GM12878 (cell line): ENCODE results near the gene CCT6A. TPM values are rescaled to one million over a fixed set of nuclear protein-coding genes. Genes with fewer than 3 reads are reported as not detected.

Experiments
- CEBPB ChIP-seq, 2 experiments: fragments of 150-350 bp in 1 of 2; IDR thresholded peaks; 2 replicates each; pipeline ENCODE4 v1.6.1; 2012 to 2014; ENCODE audit warnings: low read depth in 2 of 2, low read length in 2 of 2, borderline replicate concordance in 1 of 2, inconsistent platforms in 1 of 2
- EZH2 ChIP-seq: IDR thresholded peaks from 2 replicates; pipeline ENCODE4 v1.6.1; 2012; ENCODE audit warnings: low read depth, mild to moderate bottlenecking, control low read depth, inconsistent platforms, low read length, borderline replicate concordance; ENCODE audit not compliant: control insufficient read depth
- HDAC2 ChIP-seq: fragments of 200-600 bp; sonication (generic); IDR thresholded peaks from 2 replicates; pipeline ENCODE4 v1.6.1; 2017
- HDGF ChIP-seq: fragments of 450-650 bp; IDR thresholded peaks from 2 replicates; pipeline ENCODE4 v1.6.1; 2016; ENCODE audit warnings: antibody characterized with exemption
- JUNB ChIP-seq: IDR thresholded peaks from 2 replicates; pipeline ENCODE4 v1.6.1; 2016; ENCODE audit warnings: antibody characterized with exemption, mild to moderate bottlenecking
- JUND ChIP-seq: IDR thresholded peaks from 2 replicates; pipeline ENCODE4 v1.6.1; 2012; ENCODE audit warnings: low read depth, mild to moderate bottlenecking, low read length, improper control_type of control experiment, moderate library complexity
- KLF5 ChIP-seq: fragments of 450-650 bp; IDR thresholded peaks from 2 replicates; pipeline ENCODE4 v1.6.1; 2014; ENCODE audit warnings: mild to moderate bottlenecking; ENCODE audit not compliant: partially characterized antibody
- MTA3 ChIP-seq: IDR thresholded peaks from 2 replicates; pipeline ENCODE4 v1.6.1; 2012; ENCODE audit warnings: low read length, inconsistent platforms, borderline replicate concordance
- MXI1 ChIP-seq: fragments of 150-350 bp; IDR thresholded peaks from 2 replicates; pipeline ENCODE4 v1.6.1; 2011; ENCODE audit warnings: low read depth, mild to moderate bottlenecking, inconsistent platforms, low read length, improper control_type of control experiment
- NFYB ChIP-seq: IDR thresholded peaks from 2 replicates; pipeline ENCODE4 v1.6.1; 2011; ENCODE audit warnings: low read depth, mild to moderate bottlenecking, low read length, improper control_type of control experiment, moderate library complexity; ENCODE audit not compliant: insufficient read depth
- SMARCA5 ChIP-seq: fragments of 450-650 bp; IDR thresholded peaks from 2 replicates; pipeline ENCODE4 v1.6.1; 2017; ENCODE audit warnings: mild to moderate bottlenecking
- SMC3 ChIP-seq: IDR thresholded peaks from 2 replicates; pipeline ENCODE4 v1.6.1; 2011; ENCODE audit warnings: low read length, improper control_type of control experiment, borderline replicate concordance
- STAT1 ChIP-seq: fragments of 450-650 bp; conservative IDR thresholded peaks from 2 replicates; pipeline ENCODE4 v1.6.1; 2014; ENCODE audit warnings: antibody characterized with exemption, mild to moderate bottlenecking
- USF2 ChIP-seq: IDR thresholded peaks from 2 replicates; pipeline ENCODE4 v1.6.1; 2011; ENCODE audit warnings: low read depth, low read length, improper control_type of control experiment, borderline replicate concordance
- ZNF207 ChIP-seq: fragments of 450-650 bp; IDR thresholded peaks from 2 replicates; pipeline ENCODE4 v1.6.1; 2014; ENCODE audit warnings: antibody characterized with exemption, mild to moderate bottlenecking, borderline replicate concordance
- ZNF622 ChIP-seq: fragments of 450-650 bp; IDR thresholded peaks from 2 replicates; pipeline ENCODE4 v1.6.1; 2017; ENCODE audit warnings: mild to moderate bottlenecking, inconsistent platforms
- polyA plus RNA-seq, 11 experiments: library from polyadenylated mRNA; depleted of rRNA in 4 of 11; unstranded in 6 of 11; stranded (reverse) in 5 of 11; fragments of >200 nt; fragmentation: Nextera tagmentation in 4 of 11; fragmentation: Illumina TruSeq in 1 of 11; extraction: Ambion mirVana in 4 of 11; extraction: Trizol in 1 of 11; gene quantifications; 1 replicate in 1 of 11; 2 replicates in 10 of 11; pipeline versions ENCODE4 v1.2.1 to v1.2.3, GENCODE V29; 2011 to 2016; ENCODE audit warnings: inconsistent platforms in 2 of 11, missing spikeins in 2 of 11, low read depth in 1 of 11
- total RNA-seq, 4 experiments: library from RNA; depleted of rRNA in 3 of 4; stranded (reverse); fragments of >200 nt in 3 of 4; fragmentation: Illumina TruSeq in 1 of 4; extraction: Trizol in 1 of 4; gene quantifications; 2 replicates each; pipeline versions ENCODE4 v1.2.1 to v1.2.3, GENCODE V29; 2013 to 2021
- TF ChIP-seq, protein P1 (sequence below): IDR thresholded peaks from 2 replicates; pipeline ENCODE4 v1.6.1; 2011; ENCODE audit warnings: low read depth, mild to moderate bottlenecking, low read length, moderate library complexity, borderline replicate concordance; ENCODE audit errors: extremely low read depth
- TF ChIP-seq, protein P2 (sequence below): IDR thresholded peaks from 2 replicates; pipeline ENCODE4 v1.6.1; 2012; ENCODE audit warnings: low read depth, low read length, improper control_type of control experiment
- TF ChIP-seq, protein P3 (sequence below): fragments of 450-650 bp; IDR thresholded peaks from 2 replicates; pipeline ENCODE4 v1.6.1; 2014; ENCODE audit warnings: mild to moderate bottlenecking
- TF ChIP-seq, protein P4 (sequence below): fragments of 450-650 bp; IDR thresholded peaks from 2 replicates; pipeline ENCODE4 v1.6.1; 2018; ENCODE audit warnings: mild to moderate bottlenecking, low read depth, moderate library complexity; ENCODE audit not compliant: partially characterized antibody
- TF ChIP-seq, protein P5 (sequence below): fragments of 450-650 bp; formaldehyde crosslinking; IDR thresholded peaks from 2 replicates; pipeline ENCODE4 v1.5.0; 2022; ENCODE audit warnings: mild to moderate bottlenecking, missing genetic modification characterization

Gene CCT6A
- total and polyA plus RNA-seq, 10 of the 15 experiments (the other 5 are each of a cell fraction or from before 2014, with no cell fraction given): 191 to 480 (median 296) TPM

DNA sequence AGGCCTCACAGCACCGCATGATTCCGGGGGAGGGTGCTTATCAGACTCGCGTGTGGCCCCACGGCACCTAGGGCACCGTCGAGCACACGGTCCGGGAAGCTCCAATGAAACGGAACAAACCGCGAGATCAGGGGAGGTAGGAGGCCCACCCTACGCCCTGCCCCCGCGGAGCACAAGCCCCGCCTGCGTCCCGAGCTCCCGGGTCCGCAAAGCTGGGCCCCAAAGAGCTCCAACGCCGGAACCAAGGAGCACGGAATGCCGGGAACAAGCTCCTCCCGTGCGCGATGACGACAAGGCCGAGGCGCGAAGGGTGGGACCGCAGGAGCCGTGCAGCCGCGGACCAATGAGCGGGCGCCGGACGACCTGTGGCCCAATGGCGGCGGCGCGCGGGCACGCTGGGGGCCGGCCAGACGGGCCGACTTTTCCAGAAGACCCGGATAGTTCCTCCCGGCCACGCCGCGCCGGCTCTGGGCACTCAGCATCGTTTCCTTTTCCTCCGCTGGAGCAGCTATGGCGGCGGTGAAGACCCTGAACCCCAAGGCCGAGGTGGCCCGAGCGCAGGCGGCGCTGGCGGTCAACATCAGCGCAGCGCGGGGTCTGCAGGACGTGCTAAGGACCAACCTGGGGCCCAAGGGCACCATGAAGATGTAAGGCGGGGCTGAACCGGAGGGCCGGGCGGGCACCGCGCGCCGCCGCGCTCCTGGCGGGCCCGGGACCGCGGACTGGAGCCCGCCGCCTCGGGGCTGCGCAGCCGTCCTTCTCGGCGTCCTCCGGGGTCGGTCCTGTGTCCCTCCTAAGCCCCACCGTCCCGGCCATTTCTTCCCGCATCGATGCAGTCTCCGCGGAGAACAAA lies at the start of gene CCT6A, which contains the start of gene PSPH (continued):
- TF ChIP-seq JUNB: no peak
- 0 out of 2 replicates have a peak, but pooled peaks have one; percentile 27 for TF ChIP-seq ZNF207
- TF ChIP-seq MTA3: no peak
- TF ChIP-seq, protein P1, sequence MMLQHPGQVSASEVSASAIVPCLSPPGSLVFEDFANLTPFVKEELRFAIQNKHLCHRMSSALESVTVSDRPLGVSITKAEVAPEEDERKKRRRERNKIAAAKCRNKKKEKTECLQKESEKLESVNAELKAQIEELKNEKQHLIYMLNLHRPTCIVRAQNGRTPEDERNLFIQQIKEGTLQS: no peak
- no peak for TF ChIP-seq SMC3
- TF ChIP-seq ZNF622: no peak
- TF ChIP-seq SMARCA5: peak; percentile 67
- TF ChIP-seq NFYB: peak; percentile 97
- TF ChIP-seq HDGF: no peak
- TF ChIP-seq, protein P2, sequence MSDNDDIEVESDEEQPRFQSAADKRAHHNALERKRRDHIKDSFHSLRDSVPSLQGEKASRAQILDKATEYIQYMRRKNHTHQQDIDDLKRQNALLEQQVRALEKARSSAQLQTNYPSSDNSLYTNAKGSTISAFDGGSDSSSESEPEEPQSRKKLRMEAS: peak; percentile 58; the same call in 1 of the 2 replicates
- TF ChIP-seq STAT1: no peak
- TF ChIP-seq EZH2: no peak
- no peak for TF ChIP-seq USF2
- no peak for TF ChIP-seq CEBPB (IDR thresholded peaks at IDR 0.05; ENCODE audit: borderline replicate concordance in 1 of 2, low read depth in 2 of 2, low read length in 2 of 2)
- TF ChIP-seq, protein P3, sequence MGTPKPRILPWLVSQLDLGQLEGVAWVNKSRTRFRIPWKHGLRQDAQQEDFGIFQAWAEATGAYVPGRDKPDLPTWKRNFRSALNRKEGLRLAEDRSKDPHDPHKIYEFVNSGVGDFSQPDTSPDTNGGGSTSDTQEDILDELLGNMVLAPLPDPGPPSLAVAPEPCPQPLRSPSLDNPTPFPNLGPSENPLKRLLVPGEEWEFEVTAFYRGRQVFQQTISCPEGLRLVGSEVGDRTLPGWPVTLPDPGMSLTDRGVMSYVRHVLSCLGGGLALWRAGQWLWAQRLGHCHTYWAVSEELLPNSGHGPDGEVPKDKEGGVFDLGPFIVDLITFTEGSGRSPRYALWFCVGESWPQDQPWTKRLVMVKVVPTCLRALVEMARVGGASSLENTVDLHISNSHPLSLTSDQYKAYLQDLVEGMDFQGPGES: peak; percentile 77
- no peak for TF ChIP-seq KLF5
- peak; percentile 90 for TF ChIP-seq MXI1
- TF ChIP-seq, protein P4, sequence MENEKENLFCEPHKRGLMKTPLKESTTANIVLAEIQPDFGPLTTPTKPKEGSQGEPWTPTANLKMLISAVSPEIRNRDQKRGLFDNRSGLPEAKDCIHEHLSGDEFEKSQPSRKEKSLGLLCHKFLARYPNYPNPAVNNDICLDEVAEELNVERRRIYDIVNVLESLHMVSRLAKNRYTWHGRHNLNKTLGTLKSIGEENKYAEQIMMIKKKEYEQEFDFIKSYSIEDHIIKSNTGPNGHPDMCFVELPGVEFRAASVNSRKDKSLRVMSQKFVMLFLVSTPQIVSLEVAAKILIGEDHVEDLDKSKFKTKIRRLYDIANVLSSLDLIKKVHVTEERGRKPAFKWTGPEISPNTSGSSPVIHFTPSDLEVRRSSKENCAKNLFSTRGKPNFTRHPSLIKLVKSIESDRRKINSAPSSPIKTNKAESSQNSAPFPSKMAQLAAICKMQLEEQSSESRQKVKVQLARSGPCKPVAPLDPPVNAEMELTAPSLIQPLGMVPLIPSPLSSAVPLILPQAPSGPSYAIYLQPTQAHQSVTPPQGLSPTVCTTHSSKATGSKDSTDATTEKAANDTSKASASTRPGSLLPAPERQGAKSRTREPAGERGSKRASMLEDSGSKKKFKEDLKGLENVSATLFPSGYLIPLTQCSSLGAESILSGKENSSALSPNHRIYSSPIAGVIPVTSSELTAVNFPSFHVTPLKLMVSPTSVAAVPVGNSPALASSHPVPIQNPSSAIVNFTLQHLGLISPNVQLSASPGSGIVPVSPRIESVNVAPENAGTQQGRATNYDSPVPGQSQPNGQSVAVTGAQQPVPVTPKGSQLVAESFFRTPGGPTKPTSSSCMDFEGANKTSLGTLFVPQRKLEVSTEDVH: no peak
- TF ChIP-seq JUND: 0 out of 2 replicates have a peak, but pooled peaks have one; percentile 8
- TF ChIP-seq HDAC2: no peak
- TF ChIP-seq, protein P5, sequence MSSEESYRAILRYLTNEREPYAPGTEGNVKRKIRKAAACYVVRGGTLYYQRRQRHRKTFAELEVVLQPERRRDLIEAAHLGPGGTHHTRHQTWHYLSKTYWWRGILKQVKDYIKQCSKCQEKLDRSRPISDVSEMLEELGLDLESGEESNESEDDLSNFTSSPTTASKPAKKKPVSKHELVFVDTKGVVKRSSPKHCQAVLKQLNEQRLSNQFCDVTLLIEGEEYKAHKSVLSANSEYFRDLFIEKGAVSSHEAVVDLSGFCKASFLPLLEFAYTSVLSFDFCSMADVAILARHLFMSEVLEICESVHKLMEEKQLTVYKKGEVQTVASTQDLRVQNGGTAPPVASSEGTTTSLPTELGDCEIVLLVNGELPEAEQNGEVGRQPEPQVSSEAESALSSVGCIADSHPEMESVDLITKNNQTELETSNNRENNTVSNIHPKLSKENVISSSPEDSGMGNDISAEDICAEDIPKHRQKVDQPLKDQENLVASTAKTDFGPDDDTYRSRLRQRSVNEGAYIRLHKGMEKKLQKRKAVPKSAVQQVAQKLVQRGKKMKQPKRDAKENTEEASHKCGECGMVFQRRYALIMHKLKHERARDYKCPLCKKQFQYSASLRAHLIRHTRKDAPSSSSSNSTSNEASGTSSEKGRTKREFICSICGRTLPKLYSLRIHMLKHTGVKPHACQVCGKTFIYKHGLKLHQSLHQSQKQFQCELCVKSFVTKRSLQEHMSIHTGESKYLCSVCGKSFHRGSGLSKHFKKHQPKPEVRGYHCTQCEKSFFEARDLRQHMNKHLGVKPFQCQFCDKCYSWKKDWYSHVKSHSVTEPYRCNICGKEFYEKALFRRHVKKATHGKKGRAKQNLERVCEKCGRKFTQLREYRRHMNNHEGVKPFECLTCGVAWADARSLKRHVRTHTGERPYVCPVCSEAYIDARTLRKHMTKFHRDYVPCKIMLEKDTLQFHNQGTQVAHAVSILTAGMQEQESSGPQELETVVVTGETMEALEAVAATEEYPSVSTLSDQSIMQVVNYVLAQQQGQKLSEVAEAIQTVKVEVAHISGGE (CRISPR knock-in tag): no peak
